ENCODE results near the gene IL18RAP.

Gene IL18RAP, protein sequence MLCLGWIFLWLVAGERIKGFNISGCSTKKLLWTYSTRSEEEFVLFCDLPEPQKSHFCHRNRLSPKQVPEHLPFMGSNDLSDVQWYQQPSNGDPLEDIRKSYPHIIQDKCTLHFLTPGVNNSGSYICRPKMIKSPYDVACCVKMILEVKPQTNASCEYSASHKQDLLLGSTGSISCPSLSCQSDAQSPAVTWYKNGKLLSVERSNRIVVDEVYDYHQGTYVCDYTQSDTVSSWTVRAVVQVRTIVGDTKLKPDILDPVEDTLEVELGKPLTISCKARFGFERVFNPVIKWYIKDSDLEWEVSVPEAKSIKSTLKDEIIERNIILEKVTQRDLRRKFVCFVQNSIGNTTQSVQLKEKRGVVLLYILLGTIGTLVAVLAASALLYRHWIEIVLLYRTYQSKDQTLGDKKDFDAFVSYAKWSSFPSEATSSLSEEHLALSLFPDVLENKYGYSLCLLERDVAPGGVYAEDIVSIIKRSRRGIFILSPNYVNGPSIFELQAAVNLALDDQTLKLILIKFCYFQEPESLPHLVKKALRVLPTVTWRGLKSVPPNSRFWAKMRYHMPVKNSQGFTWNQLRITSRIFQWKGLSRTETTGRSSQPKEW

DNA sequence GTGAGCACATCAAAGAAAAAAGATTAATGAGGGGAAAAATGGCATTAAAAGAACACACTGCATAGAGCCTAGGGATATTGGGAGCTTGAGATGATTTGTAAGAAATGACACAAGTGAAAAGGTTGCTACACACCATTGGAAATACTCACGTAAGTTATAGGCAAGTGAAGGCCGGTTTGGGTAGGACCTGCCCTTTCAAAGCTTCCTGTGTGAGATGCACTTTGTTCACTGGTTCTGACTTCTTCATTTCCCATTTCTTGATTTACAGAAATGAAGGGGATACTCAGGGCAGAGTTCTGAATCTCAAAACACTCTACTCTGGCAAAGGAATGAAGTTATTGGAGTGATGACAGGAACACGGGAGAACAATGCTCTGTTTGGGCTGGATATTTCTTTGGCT is at the start of gene IL18RAP:
IL18RAP (plus strand) TSS at position 251 of the 400 bp plus-strand sequence; CDS start at position 369, 118 bp downstream.
- no peak for DNase-seq

DNA sequence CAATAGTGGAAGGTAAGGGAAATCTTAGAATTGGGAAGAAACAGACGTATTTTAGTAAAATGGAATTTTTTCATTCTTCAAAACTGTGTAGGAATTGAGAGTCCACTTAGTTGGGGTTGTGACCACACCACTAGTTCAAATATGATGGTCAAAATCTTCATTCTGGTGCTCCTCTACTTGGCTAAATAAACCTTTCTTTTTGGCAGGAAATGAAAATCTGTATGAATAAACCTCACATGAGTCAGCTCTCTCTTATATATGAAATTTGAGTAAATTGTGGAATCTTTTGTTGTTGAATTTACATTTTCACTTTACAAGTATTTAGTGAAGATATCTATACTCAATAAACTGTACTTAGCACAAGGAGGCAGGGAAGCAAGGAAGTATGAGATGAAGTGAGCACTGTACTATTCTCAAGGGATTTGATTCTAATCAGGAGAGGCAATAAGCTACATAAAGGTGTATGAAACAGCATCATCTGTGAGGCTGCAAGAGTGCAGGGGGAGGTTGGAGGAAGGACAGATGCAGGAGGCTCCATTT is 46.8 kb upstream of the IL18RAP start:
- no peak for DNase-seq

DNA sequence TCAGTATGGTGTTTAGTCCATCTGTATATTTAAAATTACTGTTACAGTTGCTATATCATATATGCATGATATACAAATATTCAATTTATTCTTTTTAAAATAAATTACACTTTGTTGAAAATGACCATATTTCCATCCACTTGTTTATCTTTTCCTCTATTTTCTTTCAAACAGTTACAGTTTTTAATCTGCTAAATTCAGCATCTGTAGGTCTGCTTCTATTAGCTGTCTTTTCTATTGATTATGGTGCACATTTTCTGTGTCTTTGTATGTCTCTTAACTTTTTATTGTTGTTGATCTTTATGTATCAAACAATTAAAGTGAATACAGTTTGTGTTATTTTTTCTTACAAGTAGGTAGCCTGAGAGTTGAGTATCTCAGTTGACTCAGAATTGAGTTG is 39.2 kb upstream of the IL18RAP start:
- no peak for DNase-seq

DNA sequence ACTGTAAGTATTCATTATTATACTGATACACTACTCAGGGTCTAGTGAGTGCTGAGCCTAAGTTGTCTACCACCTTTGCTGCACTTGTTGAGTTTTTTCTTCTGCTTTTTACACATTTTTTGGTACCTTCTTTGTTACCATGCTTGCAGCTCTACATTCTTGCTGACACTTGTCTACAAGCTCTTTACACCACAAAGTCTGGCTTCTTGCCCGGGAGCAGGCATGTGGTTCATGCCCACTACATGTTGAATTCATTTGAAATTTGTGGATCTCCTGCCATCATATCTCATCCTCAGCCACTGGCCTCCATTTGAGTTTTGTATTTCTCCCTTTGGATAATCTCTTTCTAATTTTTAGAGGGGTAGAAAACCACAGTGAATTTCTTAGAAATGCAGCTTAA is 37.4 kb upstream of the IL18RAP start:
- DNase-seq, result no peak

DNA sequence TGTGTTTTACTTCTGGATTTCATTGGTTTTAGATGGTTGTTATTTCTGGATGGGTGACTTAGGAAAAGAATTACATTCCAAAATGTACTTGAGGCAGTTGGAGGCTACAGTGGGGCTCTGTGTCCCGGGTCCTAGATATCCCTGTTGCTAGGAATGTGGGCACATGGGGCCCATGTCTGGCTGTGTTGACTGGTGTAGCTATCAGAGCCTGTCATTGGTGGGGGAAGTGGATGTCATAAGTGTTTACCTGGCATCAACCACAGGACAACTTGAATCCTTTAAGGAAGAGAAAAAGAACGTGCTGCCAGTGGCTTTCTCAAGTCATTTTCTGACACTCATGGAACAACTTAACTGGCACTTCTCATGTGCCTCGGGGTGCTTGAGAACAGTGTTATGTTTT is 37.0 kb upstream of the IL18RAP start:
- no peak for DNase-seq

DNA sequence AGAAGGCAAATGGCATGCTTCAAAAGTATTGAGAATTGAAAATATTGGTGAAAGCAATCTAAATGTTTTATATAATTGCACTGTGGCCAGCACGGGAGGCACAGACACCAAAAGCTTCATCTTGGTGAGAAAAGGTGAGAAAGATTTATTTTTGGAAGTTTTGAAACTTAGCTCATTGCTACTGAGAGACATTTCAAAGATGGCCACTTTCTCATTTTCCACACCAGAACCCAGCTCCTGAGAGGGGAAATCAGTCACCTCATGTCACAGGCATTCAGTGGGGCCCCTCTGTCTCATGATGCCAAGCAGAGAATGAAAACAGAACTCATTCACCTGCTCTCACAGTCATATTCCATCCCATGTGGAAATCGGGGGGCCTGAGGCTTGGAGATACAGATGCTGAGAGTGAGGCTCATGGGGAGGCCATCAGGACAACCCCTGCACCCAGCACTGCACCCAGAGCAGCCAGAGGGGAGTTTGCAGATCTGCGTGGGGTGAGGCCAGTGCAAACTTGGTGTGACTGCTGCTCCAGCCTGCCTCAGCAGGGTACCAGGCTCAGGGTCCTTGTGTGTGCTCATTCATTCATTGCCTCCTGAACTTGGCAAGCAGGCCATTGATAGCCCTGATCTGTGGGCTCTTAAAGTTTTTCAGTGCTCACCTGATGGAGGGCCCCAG is 36.0 kb upstream of the IL18RAP start:
- no peak for DNase-seq

DNA sequence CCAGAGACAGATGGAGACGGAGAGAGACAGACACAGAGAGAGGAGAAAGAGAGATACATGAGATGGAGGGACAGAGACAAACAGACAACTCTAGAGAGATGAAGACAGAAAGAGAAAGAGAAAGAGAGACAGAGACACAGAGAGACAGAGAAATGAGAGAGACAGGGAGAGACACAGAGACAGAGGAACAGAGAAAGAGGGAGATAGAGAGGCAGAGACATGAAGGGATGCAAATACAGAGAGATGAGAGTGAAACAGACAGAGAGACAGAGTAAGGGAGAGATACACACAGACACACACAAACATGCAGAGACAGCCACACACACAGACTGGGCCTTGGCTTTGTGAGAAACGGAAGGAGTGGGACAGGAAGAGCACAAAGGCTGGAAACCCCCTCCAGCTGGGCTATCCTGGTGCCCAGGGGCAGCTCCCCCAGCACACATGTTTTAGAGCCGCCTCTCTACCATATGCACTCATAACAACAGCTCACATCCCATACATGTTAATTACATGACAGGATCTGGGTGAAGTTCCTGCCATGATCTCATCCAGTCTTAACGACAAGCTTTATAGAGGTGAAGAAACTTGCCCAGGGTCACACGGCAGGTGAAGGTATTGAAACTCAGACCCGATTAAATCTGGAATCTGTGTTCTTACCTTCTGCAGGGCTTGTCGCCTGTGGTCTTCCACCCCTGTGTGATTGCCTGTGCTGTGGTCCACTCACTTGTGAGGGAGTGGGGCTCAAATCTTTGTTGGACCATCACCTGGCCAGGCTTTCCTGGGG is 35.0 kb upstream of the IL18RAP start:
- DNase-seq, result no peak

DNA sequence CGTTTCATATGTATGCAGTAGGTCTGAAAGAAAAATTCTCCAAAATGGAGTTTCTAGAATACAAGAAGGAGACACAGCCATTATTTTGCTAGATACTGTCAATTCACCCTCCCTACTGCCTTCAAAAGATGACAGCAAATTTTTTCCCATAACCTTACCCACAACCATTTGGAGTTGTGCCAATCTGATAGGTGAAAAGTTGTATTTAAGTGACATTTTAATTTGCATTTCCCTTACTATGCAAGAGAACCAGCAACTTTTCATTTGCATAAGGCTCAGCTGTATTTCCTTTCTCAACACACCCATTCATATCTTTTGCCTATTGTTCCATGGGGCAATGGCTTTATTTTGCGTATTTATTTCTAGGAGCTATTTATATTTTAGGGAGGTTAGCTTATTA is 31.4 kb upstream of the IL18RAP start:
- no peak for DNase-seq

DNA sequence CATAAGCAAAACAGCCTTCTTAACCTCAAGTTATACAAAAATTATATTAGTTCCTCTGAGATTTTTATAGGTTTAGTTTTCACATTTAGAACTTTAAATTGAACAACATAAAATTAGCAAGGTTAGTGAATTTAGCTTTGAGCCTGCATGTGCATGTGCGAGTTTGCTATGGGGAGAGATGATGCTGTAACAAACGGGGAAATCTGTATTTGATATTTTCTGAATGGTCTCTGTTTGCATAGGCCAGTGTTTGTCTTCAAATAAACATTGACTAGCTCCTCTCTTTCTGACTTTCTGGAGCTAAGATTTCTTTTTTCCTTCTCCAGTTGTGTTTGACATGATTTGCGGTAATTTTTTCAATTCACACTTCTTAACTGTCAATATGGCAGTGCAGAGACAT is 30.9 kb upstream of the IL18RAP start:
- DNase-seq, result no peak

DNA sequence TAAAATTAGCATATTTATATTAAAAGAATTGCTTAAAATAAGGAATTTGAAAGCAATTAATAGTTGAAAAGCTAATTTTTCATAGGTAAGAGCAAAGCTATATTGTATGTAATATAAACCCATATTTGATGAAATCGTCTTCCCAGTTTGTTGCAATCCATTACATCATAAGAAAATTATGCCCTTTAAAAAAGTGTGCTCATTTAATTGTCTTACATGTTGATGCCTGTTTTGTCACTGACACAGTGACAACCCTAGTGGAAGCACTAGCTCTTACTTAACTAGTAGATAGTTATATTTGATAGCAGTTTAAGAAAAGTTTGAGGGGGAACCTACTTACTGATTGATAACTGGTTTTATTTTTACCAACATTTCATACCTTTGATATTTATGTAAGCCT is 30.0 kb upstream of the IL18RAP start:
- DNase-seq, result no peak

DNA sequence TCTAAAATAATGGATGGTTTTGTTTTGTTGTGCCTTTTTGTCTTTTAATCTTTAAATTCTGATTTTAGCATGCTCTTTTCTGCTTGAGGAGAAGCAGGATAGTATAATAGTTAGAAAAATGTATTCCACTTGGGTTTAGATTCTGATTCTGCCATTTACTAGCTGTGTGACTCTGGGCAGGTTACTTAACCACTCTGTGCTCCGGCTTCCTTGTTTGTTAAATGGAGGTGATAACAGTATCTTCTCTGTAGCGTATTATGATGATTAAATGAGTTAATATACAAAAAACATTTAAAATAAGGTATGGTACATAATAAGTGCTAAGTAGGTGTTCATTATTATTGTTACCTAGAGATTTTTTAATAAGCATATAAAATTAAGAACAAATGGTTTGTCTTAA is 26.9 kb upstream of the IL18RAP start:
- no peak for DNase-seq

DNA sequence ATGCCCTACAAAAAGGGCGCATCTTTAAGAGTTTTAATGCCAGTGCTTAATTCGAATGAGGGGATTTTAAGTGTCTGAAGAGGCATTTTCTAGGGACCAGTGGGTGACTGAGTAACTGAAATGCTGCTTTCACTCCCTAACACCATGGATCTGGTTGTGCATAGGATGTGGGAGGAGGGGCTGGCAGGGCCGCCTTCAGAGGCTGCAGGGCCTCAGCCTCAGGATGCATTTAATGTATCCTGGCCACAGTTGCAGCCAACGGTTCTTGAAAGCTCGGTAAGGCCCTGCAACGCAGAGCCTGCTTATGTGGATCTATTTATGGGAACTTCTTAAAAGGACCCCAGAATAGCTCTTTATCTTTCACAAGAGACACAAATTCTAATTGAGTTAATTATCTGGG is 25.8 kb upstream of the IL18RAP start:
- DNase-seq, result no peak

DNA sequence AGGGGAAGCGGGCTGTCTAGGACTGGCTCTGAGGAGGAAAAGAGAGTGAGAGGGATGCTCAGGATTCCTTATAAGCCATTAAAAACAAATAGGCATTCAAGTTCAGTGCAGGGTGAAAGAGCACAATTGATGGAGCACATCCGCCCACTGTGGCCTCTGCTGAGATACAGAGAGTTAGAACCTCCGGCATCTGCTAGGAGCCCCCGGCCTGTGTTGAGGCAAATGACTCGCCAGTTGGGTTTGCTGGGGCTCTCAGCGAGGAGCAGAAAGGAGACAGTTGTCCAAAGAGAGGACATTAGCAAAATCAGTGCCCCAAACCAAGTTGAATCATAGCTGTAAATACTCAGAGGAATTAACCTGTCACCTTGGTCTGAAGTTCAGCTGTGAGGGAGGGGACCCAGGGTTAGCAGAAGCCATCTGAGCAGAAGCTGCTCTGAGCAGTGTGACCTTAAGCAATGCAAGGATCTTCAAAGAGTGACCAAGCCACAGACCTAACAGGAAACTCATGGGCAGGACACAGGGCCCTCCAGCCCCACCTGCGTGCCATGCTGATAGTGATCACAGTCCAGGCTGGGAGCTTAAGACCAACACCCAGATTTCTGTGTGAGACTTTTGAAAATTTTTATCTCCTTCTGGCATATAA is 23.3 kb upstream of the IL18RAP start:
- no peak for DNase-seq

DNA sequence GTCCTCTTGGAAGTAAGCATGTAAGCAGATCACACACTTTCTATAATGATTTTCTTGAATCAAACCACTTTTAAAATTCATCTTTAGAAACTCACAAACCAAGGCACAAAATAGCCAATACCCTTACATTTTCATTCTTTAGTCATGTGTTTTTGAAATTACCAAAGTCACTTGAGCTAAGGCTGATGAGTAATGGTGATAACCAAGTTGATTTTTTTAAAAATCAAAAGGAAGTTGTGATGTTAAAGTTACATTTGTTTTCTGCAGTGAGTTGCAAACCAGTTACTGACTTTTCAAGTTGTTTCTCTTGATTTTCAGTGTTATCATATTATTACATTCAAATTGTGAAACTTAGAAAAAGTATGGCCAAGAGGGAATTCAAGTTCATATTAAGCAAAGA is 21.5 kb upstream of the IL18RAP start:
- DNase-seq, result no peak

DNA sequence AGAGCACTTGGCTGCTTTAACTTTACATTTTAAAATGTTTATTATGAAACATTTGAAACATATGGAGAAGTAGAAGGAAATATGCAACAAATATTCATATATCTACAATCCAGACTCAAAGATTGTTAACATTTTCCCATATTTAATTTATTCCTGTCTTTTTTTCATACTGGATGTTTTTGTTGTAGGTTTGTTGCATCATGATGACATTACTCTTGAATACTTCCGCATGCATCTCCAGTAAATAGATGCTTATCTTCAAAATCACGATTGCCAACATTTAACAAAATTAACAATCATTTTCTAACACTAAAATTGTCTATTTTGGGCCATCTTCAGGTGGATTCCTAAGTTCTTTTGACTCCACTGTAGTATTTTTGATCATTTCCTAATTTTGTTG is 21.1 kb upstream of the IL18RAP start:
- no peak for DNase-seq

DNA sequence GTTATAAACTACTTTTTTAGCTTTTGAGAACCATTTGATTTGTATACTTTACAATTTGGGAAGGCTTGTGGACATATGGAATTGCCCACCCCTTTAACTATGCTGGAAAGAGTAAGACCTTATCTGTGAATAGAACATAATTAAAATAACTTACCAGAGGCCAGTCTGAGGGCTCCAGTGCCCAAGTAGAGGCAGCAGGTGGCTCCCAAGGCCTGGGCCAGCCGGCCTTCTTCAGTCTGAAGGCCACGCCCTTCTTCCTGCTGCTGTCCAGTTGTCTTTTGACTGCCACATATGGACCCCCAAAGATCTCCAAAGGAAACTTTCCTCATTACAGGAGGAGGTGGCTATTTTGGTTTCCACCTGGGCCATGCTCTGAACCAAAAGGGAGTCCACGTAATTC is 12.0 kb upstream of the IL18RAP start:
- DNase-seq, result no peak

DNA sequence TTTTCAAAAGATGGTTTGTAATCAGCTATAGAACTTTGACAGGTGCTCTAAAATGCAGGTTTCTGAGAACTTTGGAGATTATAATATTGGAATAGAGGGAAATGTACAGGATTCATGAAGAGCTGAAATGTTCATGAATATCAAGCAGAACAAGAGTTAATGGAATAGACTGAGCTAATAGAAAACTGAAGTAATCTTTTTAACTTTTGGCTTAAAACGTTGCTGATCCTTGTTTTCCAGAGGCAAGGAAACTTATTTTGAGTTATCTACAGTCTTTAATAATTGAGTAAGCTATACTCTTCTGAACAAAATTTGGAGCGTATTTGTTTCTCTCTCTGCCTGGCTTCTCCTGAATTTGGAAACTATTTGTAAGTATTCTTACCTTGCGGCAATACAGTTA is 10.8 kb upstream of the IL18RAP start:
- no peak for DNase-seq

DNA sequence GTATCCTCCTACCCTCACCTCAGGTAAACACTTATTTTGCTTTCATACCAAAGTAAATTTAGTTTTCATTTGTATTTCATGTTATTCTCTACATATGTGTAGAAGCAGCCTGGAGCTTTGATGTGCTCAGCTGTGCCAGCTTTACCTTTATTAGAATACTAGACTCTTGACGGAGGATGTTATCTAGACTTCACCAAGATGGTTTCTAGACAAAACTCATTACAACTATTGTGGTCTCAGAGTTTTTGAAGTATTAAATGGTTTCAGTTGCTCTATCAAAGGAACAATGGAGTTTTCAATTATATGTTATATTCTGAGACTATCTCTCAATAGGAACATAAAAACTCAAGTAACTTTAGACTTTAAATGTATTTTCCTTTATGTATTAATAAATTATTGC is 5.0 kb upstream of the IL18RAP start:
- no peak for DNase-seq

DNA sequence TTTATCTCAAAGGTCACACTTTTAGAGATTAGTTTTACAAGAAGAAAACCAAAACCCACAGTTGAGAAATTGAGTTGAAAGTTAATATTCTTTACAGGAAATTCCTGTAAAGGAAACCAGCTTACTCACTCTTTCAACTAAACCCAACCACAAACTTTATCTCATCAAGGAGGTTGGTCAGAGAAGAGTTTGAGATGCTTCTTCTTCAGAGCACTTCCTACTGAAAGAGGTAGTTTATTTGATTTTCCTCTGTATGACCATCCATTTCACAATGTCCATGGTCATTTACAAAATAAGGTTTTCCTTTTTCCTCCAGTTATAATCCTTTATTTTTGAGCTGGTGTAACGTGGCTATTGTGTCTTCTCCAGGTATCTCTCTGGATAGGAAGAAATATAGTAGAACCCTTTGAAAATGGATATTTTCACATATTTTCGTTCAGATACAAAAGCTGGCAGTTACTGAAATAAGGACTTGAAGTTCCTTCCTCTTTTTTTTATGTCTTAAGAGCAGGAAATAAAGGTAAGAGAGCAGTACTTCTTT is 4.5 kb upstream of the IL18RAP start:
- DNase-seq, result no peak

DNA sequence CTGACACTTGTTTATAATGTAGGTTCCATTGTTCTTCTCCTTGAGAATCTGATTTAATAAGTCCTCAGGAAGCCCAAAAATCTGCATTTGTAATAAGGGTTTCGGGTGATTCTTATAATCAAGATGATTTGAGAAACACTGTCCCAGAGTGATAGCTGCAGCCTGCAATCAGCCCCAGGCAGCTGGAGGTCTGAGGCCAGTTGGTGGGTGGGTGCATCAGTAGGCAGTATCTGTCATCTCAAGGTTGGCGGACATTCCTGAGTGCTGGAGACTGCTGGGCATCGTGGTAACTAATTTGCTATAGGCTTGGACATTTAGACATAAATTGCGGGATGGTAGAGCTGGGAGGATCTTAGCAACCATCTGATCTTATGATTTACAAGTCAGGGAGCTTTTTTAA is 2.7 kb upstream of the IL18RAP start:
- no peak for DNase-seq

DNA sequence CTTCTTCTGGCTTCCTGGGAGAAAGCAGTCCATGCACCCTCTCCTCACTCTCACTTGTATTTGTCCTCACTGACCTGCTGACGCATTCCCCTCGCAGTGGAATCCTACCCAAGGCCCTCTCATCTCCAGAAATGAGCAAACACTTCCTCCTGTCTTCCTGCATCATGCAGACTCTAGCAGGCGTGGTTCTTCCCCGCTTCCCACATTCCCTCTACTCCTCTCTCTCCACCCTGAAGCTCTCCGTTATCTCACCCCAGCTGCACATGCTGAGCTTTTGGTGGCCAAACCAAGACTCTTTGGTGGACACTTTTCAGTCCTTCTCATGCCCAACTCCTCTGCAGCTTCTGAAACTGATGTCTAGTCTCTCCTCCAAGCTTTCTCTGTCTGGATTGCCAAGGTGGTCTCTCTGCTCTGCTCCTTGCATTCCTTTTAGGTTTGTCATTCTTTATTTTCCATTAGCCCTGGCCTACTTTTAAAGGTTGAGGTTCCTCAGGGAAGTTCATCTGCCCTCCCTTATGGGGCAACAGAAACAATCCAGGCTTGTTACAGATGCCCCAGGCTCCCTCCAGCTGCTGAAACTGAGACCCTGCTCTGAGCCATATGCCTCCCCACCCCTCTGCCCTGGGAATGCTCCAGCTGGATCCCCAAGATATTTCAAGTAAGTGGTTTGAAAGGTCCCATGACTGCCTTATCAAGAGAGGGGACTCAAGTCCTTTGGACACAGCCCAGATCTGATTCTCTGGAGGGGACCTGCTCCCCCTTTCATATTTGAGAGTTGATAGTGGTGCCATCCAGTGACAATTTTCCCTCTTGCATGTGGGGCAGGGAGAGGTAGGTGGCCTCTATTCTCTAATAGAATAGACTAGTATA is 835 bp upstream of the IL18RAP start:
- DNase-seq, result no peak
